CD4-positive, alpha-beta T cell treated with Interleukin-10 for 1 hour (primary cell): ENCODE results near the gene EME2.

Source experiments
- DNase-seq: peaks from one replicate; pipeline ENCODE4 v3.0.0-alpha.2; 2020

The EME2 gene

GRCh38 chr16:1768061-1768766 lies 4.4 kb upstream of the EME2 start:
- no peak for DNase-seq

DNA sequence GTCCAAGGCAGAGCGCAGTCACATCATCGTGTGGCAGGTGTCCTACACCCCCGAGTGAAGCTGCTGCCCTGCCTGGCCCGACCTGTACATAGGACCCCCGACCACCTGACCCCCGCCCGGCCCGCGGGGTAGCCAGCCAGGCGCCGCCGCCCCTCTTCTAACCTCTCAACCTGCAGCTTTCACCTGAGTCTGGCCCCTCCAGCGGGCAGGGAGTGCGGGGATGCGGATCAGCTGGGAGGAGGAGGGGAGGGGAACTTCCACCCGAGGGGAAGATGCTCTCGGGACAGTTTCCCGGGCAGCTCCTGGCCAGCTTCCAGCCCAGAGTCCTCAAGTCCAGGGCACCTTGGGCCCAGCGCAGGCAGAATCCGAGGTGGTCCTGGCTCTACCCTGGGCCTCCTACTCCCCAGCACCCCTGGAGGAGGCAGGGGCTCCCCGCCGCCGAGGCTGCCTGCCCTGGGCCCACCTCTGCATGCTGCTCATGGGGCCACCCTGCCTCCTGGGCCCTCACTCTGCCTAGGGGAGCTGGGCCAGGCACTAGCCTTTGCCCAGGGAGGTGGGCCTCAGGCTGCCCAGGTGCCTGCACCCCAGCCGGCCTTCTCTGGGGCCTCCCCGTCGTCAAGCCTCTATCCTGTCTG lies 3.7 kb upstream of the EME2 start:
- no peak for DNase-seq

- no peak for DNase-seq
Observed at GRCh38 chr16:1769402-1770300, 3.0 kb upstream of the EME2 start.

DNA sequence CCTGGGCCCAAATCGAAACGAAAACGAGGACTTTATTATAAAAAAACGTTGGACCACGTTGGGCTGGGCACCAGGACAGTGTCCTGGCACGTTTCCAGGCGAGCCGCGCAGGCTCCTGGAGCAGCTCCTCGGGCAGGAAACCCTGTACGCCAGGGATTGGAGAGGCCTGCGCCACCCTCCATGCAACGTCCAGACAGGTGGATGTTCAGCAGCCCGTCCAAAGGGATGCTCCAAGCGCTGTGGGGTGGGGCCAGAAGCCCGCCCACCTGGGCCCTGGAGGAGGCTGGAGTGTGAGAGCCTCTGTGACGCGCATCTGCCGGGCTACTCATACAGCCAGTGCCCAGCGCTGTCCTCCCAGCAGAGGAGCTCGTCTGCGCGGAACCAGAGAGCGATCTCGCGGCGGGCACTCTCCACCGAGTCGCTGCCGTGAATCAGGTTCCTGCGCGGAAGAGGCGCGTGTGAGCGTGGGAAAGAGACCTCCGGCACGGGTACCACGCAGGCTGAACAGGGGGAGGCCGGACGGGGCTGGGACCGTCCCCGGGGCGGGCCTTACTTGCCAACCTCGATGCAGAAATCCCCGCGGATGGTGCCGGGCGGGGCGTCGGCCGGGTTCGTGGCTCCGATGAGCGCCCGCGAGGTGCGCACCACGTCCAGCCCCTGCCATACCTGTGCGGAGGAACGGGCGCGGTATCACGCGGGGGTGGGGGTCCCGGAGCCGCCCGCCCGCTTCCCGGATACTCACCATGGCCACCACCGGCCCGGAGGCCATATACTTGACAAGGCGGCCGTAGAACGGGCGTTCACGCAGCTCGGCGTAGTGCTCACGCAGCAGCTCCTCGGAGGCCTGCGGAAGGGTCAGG lies 2.1 kb upstream of the EME2 start:
- peak; percentile 67 for DNase-seq

DNA sequence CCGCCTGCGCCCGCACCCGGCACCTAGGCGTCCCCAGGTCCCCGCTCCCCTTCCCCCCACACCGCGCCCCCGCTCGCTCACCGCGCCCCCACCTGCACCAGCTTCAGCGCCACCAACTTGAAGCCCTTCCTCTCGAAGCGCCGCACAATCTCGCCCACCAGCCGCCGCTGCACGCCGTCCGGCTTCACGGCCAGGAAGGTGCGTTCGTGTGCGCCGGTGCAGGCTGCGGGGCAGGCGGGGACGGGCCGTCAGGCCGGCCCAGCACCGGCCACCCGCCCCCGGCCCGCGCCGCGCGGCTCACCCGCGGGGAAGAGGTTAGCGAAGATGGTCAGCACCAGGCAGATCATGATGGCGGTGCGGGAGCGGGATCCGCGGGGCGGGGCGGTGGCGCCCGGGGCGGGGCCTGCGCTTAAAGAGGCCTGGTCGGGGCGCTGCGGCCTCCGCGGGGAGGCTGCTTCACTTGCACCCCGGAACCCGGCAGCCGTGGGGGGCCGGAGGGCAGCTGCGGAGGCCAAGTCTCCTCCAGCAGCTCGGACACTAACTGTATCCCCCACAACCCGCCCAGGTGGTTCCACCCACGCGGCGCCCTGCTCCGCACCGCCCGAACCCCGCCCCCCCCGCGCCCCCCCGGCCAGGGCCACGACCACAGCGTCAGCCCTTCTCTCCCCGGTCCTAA lies 1.3 kb upstream of the EME2 start, which contains the start of gene NME3:
NME3 (minus strand) TSS at position 356 of the 676 bp plus-strand sequence; CDS start at position 347, 9 bp downstream.
- DNase-seq: peak; percentile 75

GRCh38 chr16:1771864-1772361 lies 697 bp upstream of the EME2 start:
- no peak for DNase-seq

GRCh38 chr16:1772908-1773702 lies 495 bp downstream of the EME2 start, which contains the start of gene MRPS34:
MRPS34 (minus strand) TSS chr16:1773134; CDS start chr16:1773119, 15 bp downstream.
- DNase-seq: peak; percentile 85

- DNase-seq: no peak
Observed at GRCh38 chr16:1773703-1774447, 1.3 kb downstream of the EME2 start.

- DNase-seq: no peak
Observed at GRCh38 chr16:1774448-1774780, 1.8 kb downstream of the EME2 start.

DNA sequence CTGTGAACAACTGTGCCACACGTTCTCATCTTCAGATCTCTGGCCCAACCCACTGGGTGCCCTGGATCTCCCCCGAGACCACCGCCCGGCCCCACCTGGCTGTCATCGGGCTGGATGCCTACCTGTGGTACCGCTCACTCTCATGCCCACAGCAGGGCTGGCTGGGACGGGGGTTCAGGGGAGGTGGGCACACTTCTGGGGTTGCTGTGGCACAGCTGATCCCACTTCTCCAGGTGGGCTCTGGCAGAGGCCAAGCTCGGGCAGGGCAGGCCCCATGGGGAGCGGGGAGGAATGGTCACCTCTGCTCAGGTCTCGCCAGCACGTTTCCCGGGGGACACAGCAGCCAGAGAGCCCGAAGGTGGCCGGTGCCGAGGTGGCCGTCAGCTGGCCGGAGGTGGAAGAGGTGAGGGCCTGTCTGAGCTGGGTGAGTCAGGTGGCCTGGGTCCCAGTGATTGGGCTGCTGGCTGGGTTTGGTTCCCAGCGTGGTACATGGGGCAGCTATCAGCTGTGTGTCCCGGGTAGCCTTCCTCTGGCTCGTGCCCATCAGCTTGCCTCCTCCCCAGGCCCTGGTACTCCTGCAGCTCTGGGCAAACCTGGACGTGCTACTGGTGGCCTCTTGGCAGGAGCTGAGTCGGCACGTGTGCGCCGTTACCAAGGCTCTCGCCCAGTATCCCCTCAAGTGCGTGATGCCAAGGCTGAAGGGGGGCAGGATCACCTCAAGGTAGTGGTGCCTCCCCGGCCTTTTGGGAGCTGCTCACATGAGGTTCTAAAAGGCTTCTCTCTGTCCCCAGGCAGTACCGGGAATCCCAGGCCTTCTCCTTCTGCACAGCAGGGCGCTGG lies 2.6 kb downstream of the EME2 start:
- no peak for DNase-seq

DNA sequence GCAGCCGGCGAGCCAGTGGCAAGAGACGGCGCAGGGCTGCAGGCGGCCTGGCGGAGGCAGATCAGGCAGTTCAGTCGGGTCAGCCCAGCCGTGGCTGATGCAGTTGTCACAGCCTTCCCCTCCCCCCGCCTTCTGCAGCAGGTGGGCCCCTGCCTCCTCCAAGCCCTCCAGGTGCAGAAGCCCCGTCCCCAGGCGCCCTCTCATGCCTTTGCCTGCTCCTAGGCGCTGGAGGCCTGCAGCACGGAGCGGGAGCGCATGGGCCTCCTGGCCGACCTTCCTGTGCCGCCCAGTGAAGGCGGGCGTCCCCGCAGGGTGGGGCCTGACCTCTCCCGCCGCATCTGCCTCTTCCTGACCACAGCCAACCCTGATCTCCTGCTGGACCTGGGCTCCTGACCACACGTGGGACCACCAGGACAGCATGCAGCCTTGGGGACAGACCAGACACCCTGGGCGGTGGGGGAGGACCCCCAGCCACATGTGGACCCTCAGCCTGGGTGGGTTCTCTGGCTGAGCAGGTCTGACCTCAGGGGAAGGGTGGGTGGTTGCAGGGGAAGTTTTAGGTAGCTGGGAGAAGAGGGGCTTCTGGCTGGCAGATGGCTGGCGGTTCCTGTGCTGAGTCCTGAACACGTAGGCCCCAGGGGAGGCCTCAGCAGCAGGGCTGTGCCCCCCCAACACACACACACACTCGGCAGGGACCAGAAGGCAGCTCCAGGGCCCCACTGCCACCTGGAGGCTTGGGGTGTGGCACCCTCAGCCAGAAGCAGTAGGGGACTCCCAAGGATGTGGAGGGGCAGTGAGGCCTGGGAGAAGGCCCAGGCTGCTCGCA lies 3.4 kb downstream of the EME2 start:
- DNase-seq: no peak

GRCh38 chr16:1776672-1776955 lies 4.0 kb downstream of the EME2 start:
- no peak for DNase-seq

GRCh38 chr16:1776991-1777374 lies 4.4 kb downstream of the EME2 start:
- no peak for DNase-seq

DNA sequence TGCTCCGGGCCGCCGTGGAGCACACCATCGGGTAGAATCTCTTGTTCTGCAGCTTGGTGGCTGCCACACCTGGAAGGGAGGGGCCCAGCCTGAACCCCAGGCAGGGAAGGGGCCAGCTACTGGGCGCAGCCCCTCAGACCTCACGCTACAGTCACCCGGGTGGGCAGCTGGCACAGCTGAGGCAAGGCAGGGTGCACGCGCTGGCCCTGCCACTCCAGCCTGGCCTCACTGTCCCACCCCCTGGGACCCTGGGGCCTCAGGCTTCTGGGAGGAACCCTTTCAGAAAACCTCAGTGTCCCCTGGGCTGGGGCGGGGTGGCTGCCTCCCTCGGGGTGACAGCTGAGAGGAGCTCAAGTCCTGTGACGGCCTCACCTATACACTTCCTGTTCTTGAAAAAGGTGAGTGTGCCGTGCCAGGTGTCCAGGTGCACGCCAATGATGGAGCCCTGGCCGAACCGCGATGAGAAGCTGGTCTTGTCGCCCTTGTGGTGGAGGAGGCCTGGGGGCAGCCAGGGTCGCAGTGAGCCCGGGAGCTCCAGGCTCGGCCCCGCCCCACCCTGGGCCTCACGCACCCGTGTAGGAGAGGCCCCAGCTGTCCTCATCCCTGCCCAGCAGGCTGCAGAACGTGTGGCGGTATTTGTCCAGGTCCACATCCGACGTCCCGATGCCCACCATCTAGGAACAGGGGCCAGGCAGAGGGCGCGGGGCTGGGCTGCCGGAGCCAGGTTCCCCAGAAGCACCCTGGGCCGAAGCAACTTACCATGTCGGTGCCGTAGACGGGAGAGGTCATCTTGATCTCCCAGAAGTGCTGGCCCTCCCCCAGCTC lies 5.0 kb downstream of the EME2 start:
- DNase-seq: no peak

DNA sequence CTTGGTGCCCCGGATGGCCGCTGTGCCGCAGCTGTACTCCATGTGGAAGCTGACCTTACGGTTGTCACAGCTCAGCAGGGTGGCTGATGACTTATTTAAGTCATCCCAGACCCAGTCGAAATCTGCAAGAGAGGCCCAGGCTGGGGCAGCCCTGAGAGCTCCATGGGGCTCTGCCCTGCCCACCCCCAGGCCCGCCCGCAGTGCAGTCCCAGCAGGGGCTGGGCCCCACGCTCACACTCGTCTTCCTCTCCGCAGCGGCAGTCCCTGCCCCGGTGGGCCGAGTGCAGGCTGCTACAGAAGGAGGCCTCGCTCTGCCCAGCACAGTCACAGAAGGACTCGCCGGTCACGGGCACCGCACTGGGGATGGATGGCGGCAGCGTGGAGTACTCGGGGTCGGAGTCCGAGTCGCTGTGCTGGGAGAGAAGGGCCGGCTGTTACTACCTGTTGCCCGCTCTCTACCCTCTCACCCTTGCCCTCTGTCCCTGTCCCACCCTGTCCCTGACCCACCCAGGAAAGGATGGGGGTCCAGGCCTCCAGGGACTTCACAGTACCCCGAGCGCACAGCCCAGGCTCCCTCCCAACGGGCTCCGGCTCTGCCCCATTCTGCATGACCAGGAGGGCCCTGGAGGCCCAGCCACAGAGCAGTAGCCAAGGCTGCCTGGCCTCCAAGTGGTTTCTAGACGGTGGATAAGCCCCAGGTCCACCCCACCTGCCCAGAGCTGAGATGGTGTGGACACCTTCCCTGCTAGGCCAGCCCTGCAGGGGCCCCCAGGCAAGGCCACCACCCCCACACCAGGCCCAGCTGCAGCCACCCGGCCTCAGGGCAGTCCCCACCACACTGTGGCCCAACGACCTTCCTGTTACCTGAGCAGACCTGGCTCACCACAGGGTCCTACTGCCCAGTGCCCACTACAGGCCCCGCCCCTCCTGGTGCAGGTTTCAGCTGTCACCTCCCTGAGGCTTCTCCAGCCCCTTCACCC lies 5.9 kb downstream of the EME2 start:
- no peak for DNase-seq

GRCh38 chr16:1779234-1779701 lies 6.7 kb downstream of the EME2 start:
- no peak for DNase-seq
